ENCODE measurements around the gene FOXB1.

DNA sequence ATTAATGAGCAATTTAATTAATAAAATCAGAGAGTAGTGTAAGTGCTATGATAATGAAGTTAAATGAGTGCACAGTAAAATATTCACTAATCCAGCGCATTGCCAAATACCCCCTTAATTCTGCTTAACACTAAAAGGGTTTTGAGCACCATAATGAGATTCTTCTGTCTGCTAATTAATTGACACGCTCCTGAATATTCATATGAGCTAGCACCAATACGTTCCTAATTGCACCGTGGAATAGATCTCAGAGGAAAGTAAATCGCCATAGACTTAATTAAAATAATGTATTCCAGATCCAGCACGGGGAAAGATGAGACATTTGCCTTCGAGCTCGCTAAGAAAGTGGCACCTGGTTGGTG is 9.6 kb upstream of the FOXB1 start:
- TF ChIP-seq, protein P1, sequence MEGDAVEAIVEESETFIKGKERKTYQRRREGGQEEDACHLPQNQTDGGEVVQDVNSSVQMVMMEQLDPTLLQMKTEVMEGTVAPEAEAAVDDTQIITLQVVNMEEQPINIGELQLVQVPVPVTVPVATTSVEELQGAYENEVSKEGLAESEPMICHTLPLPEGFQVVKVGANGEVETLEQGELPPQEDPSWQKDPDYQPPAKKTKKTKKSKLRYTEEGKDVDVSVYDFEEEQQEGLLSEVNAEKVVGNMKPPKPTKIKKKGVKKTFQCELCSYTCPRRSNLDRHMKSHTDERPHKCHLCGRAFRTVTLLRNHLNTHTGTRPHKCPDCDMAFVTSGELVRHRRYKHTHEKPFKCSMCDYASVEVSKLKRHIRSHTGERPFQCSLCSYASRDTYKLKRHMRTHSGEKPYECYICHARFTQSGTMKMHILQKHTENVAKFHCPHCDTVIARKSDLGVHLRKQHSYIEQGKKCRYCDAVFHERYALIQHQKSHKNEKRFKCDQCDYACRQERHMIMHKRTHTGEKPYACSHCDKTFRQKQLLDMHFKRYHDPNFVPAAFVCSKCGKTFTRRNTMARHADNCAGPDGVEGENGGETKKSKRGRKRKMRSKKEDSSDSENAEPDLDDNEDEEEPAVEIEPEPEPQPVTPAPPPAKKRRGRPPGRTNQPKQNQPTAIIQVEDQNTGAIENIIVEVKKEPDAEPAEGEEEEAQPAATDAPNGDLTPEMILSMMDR (conservative IDR thresholded peaks at IDR 0.05; ENCODE audit: low read depth in 2 of 2), result no peak
- TF ChIP-seq EZH2phosphoT487 (IDR thresholded peaks at IDR 0.05; ENCODE audit: unreplicated experiment) (no peak), CREB1 (CRISPR knock-in tag; IDR thresholded peaks at IDR 0.05; ENCODE audit: low read depth) (no peak), NANOG (IDR thresholded peaks at IDR 0.05; ENCODE audit: borderline replicate concordance) (no peak)
- TF ChIP-seq, protein P2, sequence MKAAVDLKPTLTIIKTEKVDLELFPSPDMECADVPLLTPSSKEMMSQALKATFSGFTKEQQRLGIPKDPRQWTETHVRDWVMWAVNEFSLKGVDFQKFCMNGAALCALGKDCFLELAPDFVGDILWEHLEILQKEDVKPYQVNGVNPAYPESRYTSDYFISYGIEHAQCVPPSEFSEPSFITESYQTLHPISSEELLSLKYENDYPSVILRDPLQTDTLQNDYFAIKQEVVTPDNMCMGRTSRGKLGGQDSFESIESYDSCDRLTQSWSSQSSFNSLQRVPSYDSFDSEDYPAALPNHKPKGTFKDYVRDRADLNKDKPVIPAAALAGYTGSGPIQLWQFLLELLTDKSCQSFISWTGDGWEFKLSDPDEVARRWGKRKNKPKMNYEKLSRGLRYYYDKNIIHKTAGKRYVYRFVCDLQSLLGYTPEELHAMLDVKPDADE (IDR thresholded peaks at IDR 0.05), result no peak
